H9 (cell line): Measurements from ENCODE around the gene XIRP2. TPM values are rescaled to one million over a fixed set of nuclear protein-coding genes. Genes with fewer than 3 reads are reported as not detected.

Source experiments
- DNase-seq: peaks from one replicate; pipeline ENCODE4 v3.0.0-alpha.2; 2017
- H2AFZ ChIP-seq: one replicate; pipeline ENCODE4 v1.6.1; 2013; ENCODE audit warnings: mild to moderate bottlenecking, low read length, control low read depth, moderate library complexity
- H2AK5ac ChIP-seq: 2 replicates; pipeline ENCODE4 v1.6.1; 2013; ENCODE audit warnings: low read length, control low read depth, mixed read lengths; ENCODE audit not compliant: insufficient read length
- H2BK120ac ChIP-seq: one replicate; pipeline ENCODE4 v1.6.1; 2013; ENCODE audit warnings: low read depth, mild to moderate bottlenecking, low read length, control low read depth, inconsistent platforms; ENCODE audit not compliant: poor library complexity, severe bottlenecking
- H2BK12ac ChIP-seq: 2 replicates; pipeline ENCODE4 v1.6.1; 2013; ENCODE audit warnings: low read length, control low read depth, mixed read lengths, low read depth; ENCODE audit not compliant: insufficient read length
- H2BK15ac ChIP-seq: 2 replicates; pipeline ENCODE4 v1.6.1; 2013; ENCODE audit warnings: low read depth, low read length, control low read depth
- H2BK20ac ChIP-seq: one replicate; pipeline ENCODE4 v1.6.1; 2013; ENCODE audit warnings: low read depth, mild to moderate bottlenecking, low read length, control low read depth, inconsistent platforms; ENCODE audit not compliant: poor library complexity, severe bottlenecking
- H2BK5ac ChIP-seq: 2 replicates; pipeline ENCODE4 v1.6.1; 2013; ENCODE audit warnings: low read length, control low read depth, mixed read lengths; ENCODE audit not compliant: insufficient read length
- H3K14ac ChIP-seq: 2 replicates; pipeline ENCODE4 v1.6.1; 2013; ENCODE audit warnings: low read length, control low read depth; ENCODE audit not compliant: insufficient read depth
- H3K18ac ChIP-seq: 2 replicates; pipeline ENCODE4 v1.6.1; 2013; ENCODE audit warnings: low read depth, mild to moderate bottlenecking, mixed read lengths, low read length, control low read depth; ENCODE audit not compliant: insufficient read length
- H3K23ac ChIP-seq: 2 replicates; pipeline ENCODE4 v1.6.1; 2013; ENCODE audit warnings: low read length, control low read depth, mixed read lengths, low read depth; ENCODE audit not compliant: insufficient read length
- H3K23me2 ChIP-seq: 2 replicates; pipeline ENCODE4 v1.6.1; 2013; ENCODE audit warnings: low read depth, mild to moderate bottlenecking, mixed read lengths, low read length, control low read depth; ENCODE audit not compliant: insufficient read length, poor library complexity, severe bottlenecking
- H3K27ac ChIP-seq: 2 replicates; pipeline ENCODE4 v1.5.1; 2013; ENCODE audit warnings: low read length, control low read depth, mixed read lengths, low read depth; ENCODE audit not compliant: insufficient read length
- H3K27me3 ChIP-seq: 2 replicates; pipeline ENCODE4 v1.6.1; 2013; ENCODE audit warnings: low read length, control low read depth, inconsistent platforms; ENCODE audit not compliant: insufficient read depth
- H3K4ac ChIP-seq: 2 replicates; pipeline ENCODE4 v1.6.1; 2013; ENCODE audit warnings: low read depth, mild to moderate bottlenecking, control low read depth, inconsistent platforms, low read length, moderate library complexity
- H3K4me1 ChIP-seq: 2 replicates; pipeline ENCODE4 v1.6.1; 2013; ENCODE audit warnings: low read length, control low read depth, inconsistent platforms; ENCODE audit not compliant: insufficient read depth
- H3K4me2 ChIP-seq: 2 replicates; pipeline ENCODE4 v1.6.1; 2013; ENCODE audit warnings: low read length, control low read depth, mixed read lengths; ENCODE audit not compliant: insufficient read length, insufficient read depth
- H3K56ac ChIP-seq: 2 replicates; pipeline ENCODE4 v1.6.1; 2013; ENCODE audit warnings: low read depth, mild to moderate bottlenecking, mixed read lengths, low read length, control low read depth; ENCODE audit not compliant: insufficient read length
- H3K79me1 ChIP-seq: 2 replicates; pipeline ENCODE4 v1.6.1; 2013; ENCODE audit warnings: low read depth, mild to moderate bottlenecking, moderate library complexity, low read length, control low read depth, inconsistent platforms; ENCODE audit not compliant: insufficient read depth, poor library complexity, severe bottlenecking
- H3K79me2 ChIP-seq: 2 replicates; pipeline ENCODE4 v1.6.1; 2013; ENCODE audit warnings: low read length, control low read depth, inconsistent platforms; ENCODE audit not compliant: insufficient read depth
- H3K9ac ChIP-seq: 2 replicates; pipeline ENCODE4 v1.6.1; 2013; ENCODE audit warnings: low read length, control low read depth, mixed read lengths; ENCODE audit not compliant: insufficient read length; ENCODE audit errors: extremely low read depth
- H3K9me3 ChIP-seq: one replicate; pipeline ENCODE4 v1.6.1; 2013; ENCODE audit warnings: low read depth, low read length, inconsistent platforms; ENCODE audit not compliant: control insufficient read depth
- H3T11ph ChIP-seq: one replicate; pipeline ENCODE4 v1.6.1; 2013; ENCODE audit warnings: mild to moderate bottlenecking, low read length, control low read depth, inconsistent platforms
- H4K20me1 ChIP-seq: one replicate; pipeline ENCODE4 v1.6.1; 2013; ENCODE audit not compliant: control insufficient read depth, insufficient read length, insufficient read depth
- H4K5ac ChIP-seq: 2 replicates; pipeline ENCODE4 v1.6.1; 2013; ENCODE audit warnings: low read depth, mild to moderate bottlenecking, mixed read lengths, low read length, control low read depth; ENCODE audit not compliant: insufficient read length
- H4K8ac ChIP-seq: replicated peaks from 2 replicates; pipeline ENCODE4 v1.6.1; 2013; ENCODE audit warnings: low read length, control low read depth, mixed read lengths, low read depth; ENCODE audit not compliant: insufficient read length
- H4K91ac ChIP-seq: 2 replicates; pipeline ENCODE4 v1.6.1; 2013; ENCODE audit warnings: low read depth, mild to moderate bottlenecking, moderate library complexity, mixed read lengths, low read length, control low read depth; ENCODE audit not compliant: insufficient read length
- H3K27ac Mint-ChIP-seq, 3 experiments: 2 replicates in 2 of 3; 3 replicates in 1 of 3; pipeline ENCODE4 v1.8.0; 2020 to 2021; ENCODE audit warnings: mixed read lengths in 3 of 3, mild to moderate bottlenecking in 1 of 3, moderate library complexity in 1 of 3
- H3K27me3 Mint-ChIP-seq: 2 replicates; pipeline ENCODE4 v1.8.0; 2021; ENCODE audit warnings: low read depth, mild to moderate bottlenecking, moderate library complexity, mixed read lengths
- H3K36me3 Mint-ChIP-seq, 3 experiments: 2 replicates in 2 of 3; 3 replicates in 1 of 3; pipeline ENCODE4 v1.8.0; 2020 to 2021; ENCODE audit warnings: low read depth in 3 of 3, mixed read lengths in 3 of 3; ENCODE audit not compliant: insufficient read depth in 1 of 3
- H3K4me1 Mint-ChIP-seq, 2 experiments: 2 replicates each; pipeline ENCODE4 v1.8.0; 2020; ENCODE audit warnings: mixed read lengths in 2 of 2
- H3K4me3 Mint-ChIP-seq, 2 experiments: 2 replicates in 1 of 2; 3 replicates in 1 of 2; pipeline ENCODE4 v1.8.0; 2020 to 2021; ENCODE audit warnings: mild to moderate bottlenecking in 2 of 2, mixed read lengths in 2 of 2, moderate library complexity in 1 of 2
- H3K9me3 Mint-ChIP-seq, 2 experiments: 2 replicates in 1 of 2; 3 replicates in 1 of 2; pipeline ENCODE4 v1.8.0; 2020; ENCODE audit warnings: mild to moderate bottlenecking in 2 of 2, mixed read lengths in 2 of 2, moderate library complexity in 1 of 2
- CTCF ChIP-seq: fragments of 200-600 bp; sonication (generic); conservative IDR thresholded peaks from 3 replicates; pipeline ENCODE4 v1.8.0; 2021; ENCODE audit warnings: antibody characterized with exemption, mild to moderate bottlenecking
- total RNA-seq: library from RNA; stranded (reverse); gene quantifications from 2 replicates; pipeline ENCODE4 v1.2.1, GENCODE V29; 2021

The XIRP2 gene
- total RNA-seq, 1 experiment from 2014 or later: 0.07 TPM

- H3K9me3 ChIP-seq: no peaks in the 10 kb centered on the region
- H2AK5ac ChIP-seq: no peak overlapping the region
- no peaks in the 10 kb centered on the region for H3K4me1 Mint-ChIP-seq
- no peaks in the 10 kb centered on the region for H3K36me3 Mint-ChIP-seq
- H2AFZ ChIP-seq: no peak overlapping the region
- no peak overlapping the region for H3K14ac ChIP-seq
- no peak overlapping the region for H2BK12ac ChIP-seq
- no peak overlapping the region for H3K9ac ChIP-seq
- H2BK5ac ChIP-seq: no peak overlapping the region
- no peaks in the 10 kb centered on the region for H3K27me3 ChIP-seq
- no peaks in the 10 kb centered on the region for H3K79me2 ChIP-seq
- no peaks in the 10 kb centered on the region for H3K27me3 Mint-ChIP-seq
- no peak overlapping the region for H2BK15ac ChIP-seq
- no peaks in the 10 kb centered on the region for H3K79me1 ChIP-seq
- H3K9me3 Mint-ChIP-seq: no peaks in the 10 kb centered on the region
- no peak overlapping the region for H2BK20ac ChIP-seq
- H3K23me2 ChIP-seq: no peaks in the 10 kb centered on the region
- H2BK120ac ChIP-seq: no peak overlapping the region
- no peak overlapping the region for H4K91ac ChIP-seq
- H3K27ac ChIP-seq: no peak overlapping the region
- no peak overlapping the region for H3K23ac ChIP-seq
- H3T11ph ChIP-seq: no peak overlapping the region
- no peak overlapping the region for H3K27ac Mint-ChIP-seq
- no peak overlapping the region for H4K5ac ChIP-seq
- H4K20me1 ChIP-seq: no peaks in the 10 kb centered on the region
- no peak overlapping the region for H3K4me2 ChIP-seq
- H3K4me3 Mint-ChIP-seq: no peak overlapping the region
- no peak overlapping the region for H3K56ac ChIP-seq
- H3K4me1 ChIP-seq: no peaks in the 10 kb centered on the region
- TF ChIP-seq CTCF: no peak
- H3K18ac ChIP-seq: no peak overlapping the region
- no peak for DNase-seq
- H3K4ac ChIP-seq: no peak overlapping the region
- H4K8ac ChIP-seq: no peak overlapping the region
Observed at GRCh38 chr2:166897666-166898065, 9.4 kb downstream of the XIRP2 start.
